ENCODE measurements around the gene GALNT11.

DNA sequence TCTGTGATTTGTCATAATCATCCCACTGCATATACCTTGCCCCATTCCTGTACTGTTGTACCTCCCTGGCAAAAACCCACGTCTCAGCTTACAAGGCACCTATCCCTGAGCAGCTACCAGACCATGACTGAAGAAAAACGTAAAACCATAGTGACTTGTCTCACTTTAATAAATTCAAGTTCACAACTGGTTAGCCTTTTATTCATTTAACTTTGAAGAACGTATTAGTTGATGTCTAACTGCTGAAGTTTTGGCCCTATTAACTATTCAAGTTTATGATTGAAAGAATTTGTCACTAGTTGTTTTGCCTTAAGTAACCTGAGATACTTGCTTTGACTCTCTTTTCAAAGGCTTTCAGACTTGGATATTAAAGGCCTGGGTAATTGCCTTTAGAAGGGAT is 59.7 kb downstream of the GALNT11 start:
- TF ChIP-seq, protein P1, sequence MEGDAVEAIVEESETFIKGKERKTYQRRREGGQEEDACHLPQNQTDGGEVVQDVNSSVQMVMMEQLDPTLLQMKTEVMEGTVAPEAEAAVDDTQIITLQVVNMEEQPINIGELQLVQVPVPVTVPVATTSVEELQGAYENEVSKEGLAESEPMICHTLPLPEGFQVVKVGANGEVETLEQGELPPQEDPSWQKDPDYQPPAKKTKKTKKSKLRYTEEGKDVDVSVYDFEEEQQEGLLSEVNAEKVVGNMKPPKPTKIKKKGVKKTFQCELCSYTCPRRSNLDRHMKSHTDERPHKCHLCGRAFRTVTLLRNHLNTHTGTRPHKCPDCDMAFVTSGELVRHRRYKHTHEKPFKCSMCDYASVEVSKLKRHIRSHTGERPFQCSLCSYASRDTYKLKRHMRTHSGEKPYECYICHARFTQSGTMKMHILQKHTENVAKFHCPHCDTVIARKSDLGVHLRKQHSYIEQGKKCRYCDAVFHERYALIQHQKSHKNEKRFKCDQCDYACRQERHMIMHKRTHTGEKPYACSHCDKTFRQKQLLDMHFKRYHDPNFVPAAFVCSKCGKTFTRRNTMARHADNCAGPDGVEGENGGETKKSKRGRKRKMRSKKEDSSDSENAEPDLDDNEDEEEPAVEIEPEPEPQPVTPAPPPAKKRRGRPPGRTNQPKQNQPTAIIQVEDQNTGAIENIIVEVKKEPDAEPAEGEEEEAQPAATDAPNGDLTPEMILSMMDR (IDR thresholded peaks at IDR 0.05; ENCODE audit: low read depth, low read length, missing input control): no peak
- TF ChIP-seq JUND (IDR thresholded peaks at IDR 0.05): no peak
- TF ChIP-seq, protein P2, sequence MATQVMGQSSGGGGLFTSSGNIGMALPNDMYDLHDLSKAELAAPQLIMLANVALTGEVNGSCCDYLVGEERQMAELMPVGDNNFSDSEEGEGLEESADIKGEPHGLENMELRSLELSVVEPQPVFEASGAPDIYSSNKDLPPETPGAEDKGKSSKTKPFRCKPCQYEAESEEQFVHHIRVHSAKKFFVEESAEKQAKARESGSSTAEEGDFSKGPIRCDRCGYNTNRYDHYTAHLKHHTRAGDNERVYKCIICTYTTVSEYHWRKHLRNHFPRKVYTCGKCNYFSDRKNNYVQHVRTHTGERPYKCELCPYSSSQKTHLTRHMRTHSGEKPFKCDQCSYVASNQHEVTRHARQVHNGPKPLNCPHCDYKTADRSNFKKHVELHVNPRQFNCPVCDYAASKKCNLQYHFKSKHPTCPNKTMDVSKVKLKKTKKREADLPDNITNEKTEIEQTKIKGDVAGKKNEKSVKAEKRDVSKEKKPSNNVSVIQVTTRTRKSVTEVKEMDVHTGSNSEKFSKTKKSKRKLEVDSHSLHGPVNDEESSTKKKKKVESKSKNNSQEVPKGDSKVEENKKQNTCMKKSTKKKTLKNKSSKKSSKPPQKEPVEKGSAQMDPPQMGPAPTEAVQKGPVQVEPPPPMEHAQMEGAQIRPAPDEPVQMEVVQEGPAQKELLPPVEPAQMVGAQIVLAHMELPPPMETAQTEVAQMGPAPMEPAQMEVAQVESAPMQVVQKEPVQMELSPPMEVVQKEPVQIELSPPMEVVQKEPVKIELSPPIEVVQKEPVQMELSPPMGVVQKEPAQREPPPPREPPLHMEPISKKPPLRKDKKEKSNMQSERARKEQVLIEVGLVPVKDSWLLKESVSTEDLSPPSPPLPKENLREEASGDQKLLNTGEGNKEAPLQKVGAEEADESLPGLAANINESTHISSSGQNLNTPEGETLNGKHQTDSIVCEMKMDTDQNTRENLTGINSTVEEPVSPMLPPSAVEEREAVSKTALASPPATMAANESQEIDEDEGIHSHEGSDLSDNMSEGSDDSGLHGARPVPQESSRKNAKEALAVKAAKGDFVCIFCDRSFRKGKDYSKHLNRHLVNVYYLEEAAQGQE (IDR thresholded peaks at IDR 0.05): no peak
- TF ChIP-seq TAF1 (conservative IDR thresholded peaks at IDR 0.05): no peak
- TF ChIP-seq RXRA (IDR thresholded peaks at IDR 0.05): no peak
- no peak for TF ChIP-seq SP1 (IDR thresholded peaks at IDR 0.05)
- TF ChIP-seq FOXA1 (IDR thresholded peaks at IDR 0.05): no peak
- TF ChIP-seq, protein P3, sequence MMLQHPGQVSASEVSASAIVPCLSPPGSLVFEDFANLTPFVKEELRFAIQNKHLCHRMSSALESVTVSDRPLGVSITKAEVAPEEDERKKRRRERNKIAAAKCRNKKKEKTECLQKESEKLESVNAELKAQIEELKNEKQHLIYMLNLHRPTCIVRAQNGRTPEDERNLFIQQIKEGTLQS (IDR thresholded peaks at IDR 0.05): no peak
- TF ChIP-seq RAD21 (IDR thresholded peaks at IDR 0.05): no peak
- TF ChIP-seq HNF4G (IDR thresholded peaks at IDR 0.05): no peak
- no peak for TF ChIP-seq YY1 (IDR thresholded peaks at IDR 0.05)
